ENCODE measurements around the gene ZNF202.

The ZNF202 gene

GRCh38 chr11:123773026-123773425, 31.6 kb upstream of the ZNF202 start:
- DNase-seq (ENCODE audit: low read depth), result peak; percentile 17
- no peak overlapping the region for H3K4me3 ChIP-seq (ENCODE audit: low read length)
- no peak for TF ChIP-seq CTCF (IDR thresholded peaks at IDR 0.05; ENCODE audit: insufficient read depth, low read depth, low read length, missing control alignments)

GRCh38 chr11:123771664-123772063, 30.2 kb upstream of the ZNF202 start:
- TF ChIP-seq CTCF (IDR thresholded peaks at IDR 0.05; ENCODE audit: insufficient read depth, low read depth, low read length, missing control alignments), result no peak

GRCh38 chr11:123770712-123771111, 29.3 kb upstream of the ZNF202 start:
- DNase-seq (ENCODE audit: low read depth), result no peak
- no peak overlapping the region for H3K4me3 ChIP-seq (ENCODE audit: low read length)
- no peak for TF ChIP-seq CTCF (IDR thresholded peaks at IDR 0.05; ENCODE audit: insufficient read depth, low read depth, low read length, missing control alignments)

More at GRCh38 chr11:123771664-123772063, 30.2 kb upstream of the ZNF202 start:
- H3K4me3 ChIP-seq (ENCODE audit: low read length), result no peak overlapping the region
- DNase-seq (ENCODE audit: low read depth), result no peak

- DNase-seq (ENCODE audit: low read depth), result no peak
- TF ChIP-seq CTCF (IDR thresholded peaks at IDR 0.05; ENCODE audit: insufficient read depth, low read depth, low read length, missing control alignments), result no peak
- H3K4me3 ChIP-seq (ENCODE audit: low read length), result no peak overlapping the region
Measured at GRCh38 chr11:123765601-123766000, 24.1 kb upstream of the ZNF202 start.

GRCh38 chr11:123762422-123762821, 21.0 kb upstream of the ZNF202 start:
- no peak overlapping the region for H3K4me3 ChIP-seq (ENCODE audit: low read length)
- DNase-seq (ENCODE audit: low read depth), result no peak
- TF ChIP-seq CTCF (IDR thresholded peaks at IDR 0.05; ENCODE audit: insufficient read depth, low read depth, low read length, missing control alignments), result no peak

GRCh38 chr11:123760894-123761293, 19.4 kb upstream of the ZNF202 start:
- TF ChIP-seq CTCF (IDR thresholded peaks at IDR 0.05; ENCODE audit: insufficient read depth, low read depth, low read length, missing control alignments), result no peak
- H3K4me3 ChIP-seq (ENCODE audit: low read length), result no peak overlapping the region
- peak; percentile 57 for DNase-seq (ENCODE audit: low read depth)

GRCh38 chr11:123757976-123758375, 16.5 kb upstream of the ZNF202 start:
- H3K4me3 ChIP-seq (ENCODE audit: low read length), result no peak overlapping the region
- TF ChIP-seq CTCF (IDR thresholded peaks at IDR 0.05; ENCODE audit: insufficient read depth, low read depth, low read length, missing control alignments), result no peak
- DNase-seq (ENCODE audit: low read depth), result peak; percentile 62
